Left lobe of liver (tissue), 2 donors: ENCODE measurements around the gene OSBPL7. TPM values are rescaled to one million over a fixed set of nuclear protein-coding genes. Genes with fewer than 3 reads are reported as not detected.
A peak's percentile ranks its signal among the peaks of the same experiment; 100 is the strongest.

Source experiments
- ATAC-seq: fragments of 200-7000 bp; cut with Tn5 transposase; one replicate; pipeline ENCODE4 v1.9.1; 2020; ENCODE audit warnings: mild to moderate bottlenecking, moderate library complexity
- DNase-seq: peaks from one replicate; pipeline ENCODE4 v3.0.0-alpha.2; 2020; ENCODE audit warnings: low spot score
- total RNA-seq: library from RNA; stranded (reverse); gene quantifications from one replicate; pipeline ENCODE4 v1.2.1, GENCODE V29; 2021
- donor health status: DM: no; HTN: no; CAD: no; lungs with moderate emphysema.
- donor health status: DM: no; HTN: yes; CAD: no.

The OSBPL7 gene
- total RNA-seq, 1 donor from 2014 or later, result 1.0 TPM

GRCh38 chr17:47847341-47848197 lies 26.0 kb upstream of the OSBPL7 start:
- DNase-seq, result no peak

GRCh38 chr17:47846716-47847340 lies 25.2 kb upstream of the OSBPL7 start:
- DNase-seq, result no peak
- no peak for ATAC-seq

More at GRCh38 chr17:47847341-47848197, 26.0 kb upstream of the OSBPL7 start:
- no peak for ATAC-seq

GRCh38 chr17:47845716-47846075 lies 24.1 kb upstream of the OSBPL7 start:
- ATAC-seq (no peak), DNase-seq (no peak)

- DNase-seq (no peak), ATAC-seq (no peak)
These were observed 23.5 kb upstream of the OSBPL7 start for GRCh38 chr17:47844814-47845715.

GRCh38 chr17:47844227-47844626 lies 22.6 kb upstream of the OSBPL7 start:
- DNase-seq (no peak), ATAC-seq (no peak)

GRCh38 chr17:47843391-47843730 lies 21.8 kb upstream of the OSBPL7 start:
- ATAC-seq, result no peak
- DNase-seq, result no peak

- peak; percentile 7 for ATAC-seq
- no peak for DNase-seq
These were observed 20.1 kb upstream of the OSBPL7 start for GRCh38 chr17:47841488-47842291.

- DNase-seq (peak; percentile 95), ATAC-seq (peak; percentile 94)
These were observed 19.3 kb upstream of the OSBPL7 start, which contains the start of gene SCRN2 for GRCh38 chr17:47840742-47841487. TSS of gene SCRN2 (minus strand) at chr17:47841273. CDS start at chr17:47840843, 430 bp downstream.

- ATAC-seq, result no peak
- peak; percentile 56 for DNase-seq
These were observed 18.6 kb upstream of the OSBPL7 start for GRCh38 chr17:47840001-47840741.

GRCh38 chr17:47839071-47839470 lies 17.5 kb upstream of the OSBPL7 start:
- ATAC-seq (no peak), DNase-seq (no peak)

GRCh38 chr17:47838636-47839035 lies 17.0 kb upstream of the OSBPL7 start:
- no peak for ATAC-seq
- DNase-seq, result no peak

GRCh38 chr17:47837401-47838039 lies 15.9 kb upstream of the OSBPL7 start:
- DNase-seq (no peak), ATAC-seq (no peak)

- DNase-seq (no peak), ATAC-seq (no peak)
These were observed 15.0 kb upstream of the OSBPL7 start for GRCh38 chr17:47836601-47837000.

GRCh38 chr17:47834756-47835155 lies 13.2 kb upstream of the OSBPL7 start:
- no peak for ATAC-seq
- DNase-seq, result no peak

- peak; percentile 10 for ATAC-seq
- DNase-seq, result no peak
These were observed 10.3 kb upstream of the OSBPL7 start for GRCh38 chr17:47831934-47832327.

GRCh38 chr17:47831003-47831933 lies 9.7 kb upstream of the OSBPL7 start, which contains the start of the genes LRRC46 and MRPL10:
TSS of gene LRRC46 (plus strand) at chr17:47831670. CDS start at chr17:47831990, 320 bp downstream.
TSS of gene MRPL10 (minus strand) at chr17:47831541. CDS start at chr17:47831511, 30 bp downstream.
- peak; percentile 94 for DNase-seq
- ATAC-seq, result peak; percentile 94

- ATAC-seq (no peak), DNase-seq (no peak)
These were observed 8.9 kb upstream of the OSBPL7 start for GRCh38 chr17:47830396-47831002.
